Right lobe of liver (tissue), 4 donors: ENCODE data around the gene RRP15.

Experiments used
- POLR2A ChIP-seq: fragments of 450-650 bp; IDR thresholded peaks from one replicate; pipeline ENCODE4 v1.6.1; 2017; ENCODE audit warnings: antibody characterized with exemption, mild to moderate bottlenecking
- TF ChIP-seq, protein P1 (sequence below), 4 donors: fragments of 200-600 bp in 3 of 4; fragments of 450-650 bp in 1 of 4; IDR thresholded peaks; one replicate each; pipeline versions ENCODE4 v1.5.1 to v1.8.0; 2016 to 2022; ENCODE audit warnings: antibody characterized with exemption in 4 of 4, mild to moderate bottlenecking in 2 of 4
- donor health status: DM: no; HTN: no; CAD: no.
- donor health status: DM: no; HTN: no; CAD: no.
- donor health status: DM: no; HTN: yes; CAD: no.

DNA sequence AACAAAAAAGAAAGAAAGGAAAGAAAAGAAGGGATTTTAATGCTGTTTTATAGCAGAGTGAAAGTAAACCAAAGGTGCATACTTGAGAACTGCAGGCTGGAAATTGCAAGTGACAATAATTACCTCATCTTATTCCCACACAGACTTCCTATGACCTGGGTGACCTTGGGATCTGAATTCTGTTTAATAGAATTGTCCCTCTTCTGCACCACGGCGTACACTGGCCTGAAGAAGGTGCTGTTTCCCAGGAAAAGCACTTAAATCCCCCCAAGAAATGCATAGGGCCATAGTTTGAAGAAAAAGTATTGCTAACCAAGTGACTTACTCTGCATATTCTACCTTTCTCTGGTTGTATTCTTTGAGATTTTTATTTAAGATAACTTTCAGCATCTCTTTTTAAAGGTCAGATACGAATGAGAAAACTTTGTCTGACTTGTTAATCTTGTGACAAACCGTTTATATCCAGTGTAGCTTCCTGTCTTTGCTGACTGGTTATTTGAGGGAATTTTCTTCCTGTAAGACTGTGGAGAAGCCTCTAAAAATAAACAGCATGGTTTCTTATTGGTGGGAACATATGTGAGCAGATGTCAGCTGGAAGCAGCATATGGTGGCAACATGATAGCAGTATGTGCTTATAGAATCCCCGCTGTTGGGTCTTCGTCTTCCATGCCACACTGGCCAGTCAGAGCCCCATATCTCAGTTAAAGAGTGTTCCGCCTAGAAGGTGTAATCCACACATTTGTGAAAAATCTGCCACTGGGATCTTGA lies 76.4 kb downstream of the RRP15 start:
- TF ChIP-seq, protein P1, sequence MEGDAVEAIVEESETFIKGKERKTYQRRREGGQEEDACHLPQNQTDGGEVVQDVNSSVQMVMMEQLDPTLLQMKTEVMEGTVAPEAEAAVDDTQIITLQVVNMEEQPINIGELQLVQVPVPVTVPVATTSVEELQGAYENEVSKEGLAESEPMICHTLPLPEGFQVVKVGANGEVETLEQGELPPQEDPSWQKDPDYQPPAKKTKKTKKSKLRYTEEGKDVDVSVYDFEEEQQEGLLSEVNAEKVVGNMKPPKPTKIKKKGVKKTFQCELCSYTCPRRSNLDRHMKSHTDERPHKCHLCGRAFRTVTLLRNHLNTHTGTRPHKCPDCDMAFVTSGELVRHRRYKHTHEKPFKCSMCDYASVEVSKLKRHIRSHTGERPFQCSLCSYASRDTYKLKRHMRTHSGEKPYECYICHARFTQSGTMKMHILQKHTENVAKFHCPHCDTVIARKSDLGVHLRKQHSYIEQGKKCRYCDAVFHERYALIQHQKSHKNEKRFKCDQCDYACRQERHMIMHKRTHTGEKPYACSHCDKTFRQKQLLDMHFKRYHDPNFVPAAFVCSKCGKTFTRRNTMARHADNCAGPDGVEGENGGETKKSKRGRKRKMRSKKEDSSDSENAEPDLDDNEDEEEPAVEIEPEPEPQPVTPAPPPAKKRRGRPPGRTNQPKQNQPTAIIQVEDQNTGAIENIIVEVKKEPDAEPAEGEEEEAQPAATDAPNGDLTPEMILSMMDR (IDR thresholded peaks at IDR 0.05), result peak; percentile 25 to 41 (median 37)
- no peak for TF ChIP-seq POLR2A
